ENCODE measurements around the gene TRIM27.
"Not testable (repeated sequence)": the region's sequence is repeated elsewhere in the genome, so short reads cannot be mapped to it uniquely, and the experiment has no call there.

The TRIM27 gene

DNA sequence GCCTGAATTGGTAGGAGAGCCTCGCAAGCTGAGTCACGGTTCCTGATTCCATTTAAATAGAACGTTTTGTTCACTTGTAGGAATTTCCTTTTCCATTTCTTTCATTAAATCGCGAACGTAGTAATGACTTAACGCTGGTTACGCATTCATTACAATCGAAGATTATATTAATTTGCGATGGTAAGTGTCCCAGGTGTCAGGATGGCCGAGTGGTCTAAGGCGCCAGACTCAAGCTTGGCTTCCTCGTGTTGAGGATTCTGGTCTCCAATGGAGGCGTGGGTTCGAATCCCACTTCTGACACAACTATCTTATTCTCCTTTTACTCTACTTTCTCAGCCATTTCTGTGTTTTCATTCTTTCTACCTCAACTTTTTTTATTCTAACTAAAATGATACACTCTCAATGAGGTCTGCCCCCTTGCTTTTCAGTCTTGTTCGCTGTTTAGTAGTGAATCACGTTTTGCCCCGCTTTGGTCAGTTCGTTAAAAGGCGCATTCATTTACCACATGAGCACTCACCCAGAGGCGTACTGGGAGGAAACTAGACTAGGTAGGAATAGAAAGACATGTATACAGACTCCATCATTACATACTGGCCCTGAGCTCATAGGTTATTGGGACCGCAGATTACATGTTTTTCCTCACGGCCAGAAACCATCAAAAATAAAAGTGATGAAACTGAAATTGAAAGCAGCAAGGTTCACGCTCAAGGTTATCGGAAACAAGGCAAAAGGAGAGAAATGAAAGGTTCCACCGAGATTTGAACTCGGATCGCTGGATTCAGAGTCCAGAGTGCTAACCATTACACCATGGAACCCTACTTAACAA, 17.3 kb upstream of the TRIM27 start:
- Histone ChIP-seq H3K27me3 (ENCODE audit: low read depth, low read length) (no peaks in the 10 kb centered on the region), H3K36me3 (ENCODE audit: control insufficient read depth in 1 of 2, insufficient read depth in 2 of 2, low read length in 2 of 2) (no peaks in the 10 kb centered on the region), H3K4me3 (ENCODE audit: low read depth in 1 of 2, low read length in 2 of 2) (peak overlapping the region; percentile 77 to 92), H3K9me3 (ENCODE audit: control insufficient read depth in 1 of 2, low read length in 2 of 2) (no peaks in the 10 kb centered on the region), H3K27ac (ENCODE audit: low read length) (peak overlapping the region; percentile 93), H3K4me1 (ENCODE audit: control insufficient read depth in 1 of 2, insufficient read depth in 2 of 2, low read length in 2 of 2) (peaks cover 3 to 12% of the 10 kb centered on the region in 2 donors)

DNA sequence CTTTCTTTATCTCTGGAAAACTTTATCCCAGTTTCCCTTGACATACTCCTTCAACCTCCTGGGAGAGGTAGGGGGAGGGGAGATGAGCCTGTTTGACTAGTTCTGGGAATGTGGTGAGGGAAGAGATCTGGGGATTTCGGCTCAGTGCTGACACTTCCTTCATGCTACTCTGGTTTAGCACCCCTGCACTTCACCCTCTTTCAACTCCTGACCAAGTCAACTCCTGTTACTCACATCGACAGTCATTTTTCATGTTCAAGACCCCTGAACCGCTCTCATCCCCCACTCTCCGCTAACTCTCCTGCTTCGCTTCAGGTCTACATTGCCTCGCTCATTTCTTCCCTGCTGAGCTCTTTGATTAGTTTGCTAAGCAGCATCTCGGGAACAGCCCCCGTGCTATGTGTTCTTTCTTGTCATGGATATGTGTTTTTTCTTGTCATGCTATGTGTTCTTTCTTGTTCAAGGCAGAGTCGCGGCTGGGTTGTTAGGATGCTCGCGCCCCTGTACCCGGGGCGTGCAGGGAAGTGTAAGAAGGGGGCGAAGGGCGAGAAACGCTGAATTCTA, 16.6 kb upstream of the TRIM27 start:
- Histone ChIP-seq H3K9me3 (ENCODE audit: control insufficient read depth in 1 of 2, low read length in 2 of 2) (no peaks in the 10 kb centered on the region), H3K27ac (ENCODE audit: low read length) (peak overlapping the region; percentile 93), H3K4me3 (ENCODE audit: low read depth in 1 of 2, low read length in 2 of 2) (peak overlapping the region; percentile 77 to 92), H3K27me3 (ENCODE audit: low read depth, low read length) (no peaks in the 10 kb centered on the region), H3K4me1 (ENCODE audit: control insufficient read depth in 1 of 2, insufficient read depth in 2 of 2, low read length in 2 of 2) (peaks cover 3 to 12% of the 10 kb centered on the region in 2 donors), H3K36me3 (ENCODE audit: control insufficient read depth in 1 of 2, insufficient read depth in 2 of 2, low read length in 2 of 2) (no peaks in the 10 kb centered on the region)

DNA sequence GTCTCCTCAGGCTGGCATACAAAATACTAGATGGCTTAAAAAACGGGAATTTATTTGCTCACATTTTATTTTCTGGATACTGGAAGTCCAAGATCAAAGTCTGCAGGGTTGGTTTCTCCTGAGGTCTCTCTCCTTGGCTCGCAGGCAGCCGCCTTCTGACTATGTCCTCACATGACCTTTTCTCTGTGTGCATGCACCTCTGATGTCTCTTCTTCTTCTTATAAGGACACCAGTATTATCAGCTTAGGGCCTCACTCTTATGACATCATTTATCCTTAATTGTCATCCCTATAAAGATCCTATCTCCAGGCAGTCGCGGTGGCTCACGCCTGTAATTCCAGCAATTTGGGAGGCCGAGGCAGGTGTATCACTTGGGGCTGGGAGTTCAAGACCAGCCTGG, 9.3 kb upstream of the TRIM27 start:
- Histone ChIP-seq H3K9me3 (ENCODE audit: control insufficient read depth in 1 of 2, low read length in 2 of 2) (no peaks in the 10 kb centered on the region), H3K36me3 (ENCODE audit: control insufficient read depth in 1 of 2, insufficient read depth in 2 of 2, low read length in 2 of 2) (no peaks in the 10 kb centered on the region), H3K27me3 (ENCODE audit: low read depth, low read length) (no peaks in the 10 kb centered on the region), H3K4me3 (ENCODE audit: low read depth in 1 of 2, low read length in 2 of 2) (no peak overlapping the region), H3K27ac (ENCODE audit: low read length) (no peak overlapping the region), H3K4me1 (ENCODE audit: control insufficient read depth in 1 of 2, insufficient read depth in 2 of 2, low read length in 2 of 2) (no peaks in the 10 kb centered on the region)

DNA sequence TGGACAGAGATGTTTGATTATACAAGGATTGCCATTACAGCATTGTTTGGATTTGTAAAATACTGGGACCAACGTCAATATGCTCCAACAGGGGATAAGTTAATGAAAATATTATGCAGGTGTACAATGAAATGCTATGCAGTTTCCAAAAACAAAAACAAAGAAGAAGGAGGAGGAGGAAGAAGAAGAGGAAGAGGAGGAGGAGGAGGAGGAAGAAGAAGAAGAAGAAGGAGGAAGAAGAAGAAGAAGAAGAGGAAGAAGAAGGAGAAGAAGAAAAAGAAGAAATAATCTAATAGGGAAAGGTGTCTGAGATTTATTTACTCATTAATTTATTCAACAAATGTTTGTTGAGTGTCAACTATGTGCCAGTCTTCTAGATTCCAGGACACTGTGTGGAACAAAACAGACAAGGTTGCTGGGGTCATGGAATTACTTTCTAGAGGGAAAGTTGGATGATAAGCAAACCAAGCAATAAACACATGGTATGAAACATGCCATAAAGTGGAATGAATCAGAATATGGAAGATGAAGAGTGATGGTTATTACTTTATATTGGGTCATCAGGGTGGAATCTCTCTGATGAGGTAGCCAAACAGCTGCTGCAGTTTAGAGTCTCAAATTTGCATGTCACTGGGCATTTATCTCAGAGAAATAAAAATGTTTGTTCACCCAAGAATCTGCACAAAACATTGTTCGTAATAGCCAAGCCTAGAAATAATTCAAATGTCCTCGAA, 6.3 kb upstream of the TRIM27 start:
- no peak overlapping the region for H3K4me3 ChIP-seq (ENCODE audit: low read depth in 1 of 2, low read length in 2 of 2)
- H3K36me3 ChIP-seq (ENCODE audit: control insufficient read depth in 1 of 2, insufficient read depth in 2 of 2, low read length in 2 of 2) = no peaks in the 10 kb centered on the region
- no peak overlapping the region for H3K27ac ChIP-seq (ENCODE audit: low read length)
- no peaks in the 10 kb centered on the region for H3K4me1 ChIP-seq (ENCODE audit: control insufficient read depth in 1 of 2, insufficient read depth in 2 of 2, low read length in 2 of 2)
- H3K27me3 ChIP-seq (ENCODE audit: low read depth, low read length) = no peaks in the 10 kb centered on the region
- no peaks in the 10 kb centered on the region for H3K9me3 ChIP-seq (ENCODE audit: control insufficient read depth in 1 of 2, low read length in 2 of 2)

DNA sequence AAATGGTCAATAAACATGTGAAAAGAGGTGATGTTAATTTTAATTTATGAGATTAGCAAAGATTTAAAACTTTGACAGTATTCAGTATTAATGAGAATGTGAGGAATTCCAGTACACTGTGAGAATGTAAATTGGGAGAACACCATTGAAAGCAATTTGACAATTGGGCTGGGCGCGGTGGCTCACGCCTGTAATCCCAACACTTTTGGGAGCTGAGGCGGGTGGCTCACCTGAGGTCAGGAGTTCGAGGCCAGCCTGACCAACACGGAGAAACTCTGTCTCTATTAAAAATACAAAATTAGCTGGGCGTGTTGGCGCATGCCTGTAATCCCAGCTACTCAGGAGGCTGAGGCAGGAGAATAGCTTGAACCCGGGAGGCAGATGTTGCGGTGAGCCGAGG, 5.6 kb upstream of the TRIM27 start:
- H3K27ac ChIP-seq (ENCODE audit: low read length); H3K9me3 ChIP-seq (ENCODE audit: control insufficient read depth in 1 of 2, low read length in 2 of 2); H3K4me1 ChIP-seq (ENCODE audit: control insufficient read depth in 1 of 2, insufficient read depth in 2 of 2, low read length in 2 of 2); H3K27me3 ChIP-seq (ENCODE audit: low read depth, low read length); H3K4me3 ChIP-seq (ENCODE audit: low read depth in 1 of 2, low read length in 2 of 2); H3K36me3 ChIP-seq (ENCODE audit: control insufficient read depth in 1 of 2, insufficient read depth in 2 of 2, low read length in 2 of 2): not testable (repeated sequence)

DNA sequence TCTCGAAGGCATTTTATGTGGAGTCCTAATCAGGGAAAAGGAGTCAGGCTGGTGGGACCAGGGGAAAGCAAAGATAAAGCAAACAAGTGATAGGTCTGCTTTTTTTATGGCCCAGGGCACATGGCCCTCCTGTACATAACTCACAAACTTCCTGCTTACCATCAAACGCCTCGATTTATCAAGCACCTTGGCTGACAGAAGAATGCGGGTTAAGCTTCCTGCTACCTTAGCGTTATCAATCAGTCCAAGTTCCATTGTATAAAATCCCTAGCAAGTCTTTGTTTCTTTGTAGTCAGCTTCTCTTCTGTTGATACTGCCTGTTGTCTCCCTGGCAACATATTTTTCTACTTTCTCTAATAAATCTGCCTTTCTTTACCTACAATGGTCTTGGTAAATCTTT, 4.1 kb upstream of the TRIM27 start:
- H3K9me3 ChIP-seq (ENCODE audit: control insufficient read depth in 1 of 2, low read length in 2 of 2) = no peaks in the 10 kb centered on the region
- no peak overlapping the region for H3K27ac ChIP-seq (ENCODE audit: low read length)

DNA sequence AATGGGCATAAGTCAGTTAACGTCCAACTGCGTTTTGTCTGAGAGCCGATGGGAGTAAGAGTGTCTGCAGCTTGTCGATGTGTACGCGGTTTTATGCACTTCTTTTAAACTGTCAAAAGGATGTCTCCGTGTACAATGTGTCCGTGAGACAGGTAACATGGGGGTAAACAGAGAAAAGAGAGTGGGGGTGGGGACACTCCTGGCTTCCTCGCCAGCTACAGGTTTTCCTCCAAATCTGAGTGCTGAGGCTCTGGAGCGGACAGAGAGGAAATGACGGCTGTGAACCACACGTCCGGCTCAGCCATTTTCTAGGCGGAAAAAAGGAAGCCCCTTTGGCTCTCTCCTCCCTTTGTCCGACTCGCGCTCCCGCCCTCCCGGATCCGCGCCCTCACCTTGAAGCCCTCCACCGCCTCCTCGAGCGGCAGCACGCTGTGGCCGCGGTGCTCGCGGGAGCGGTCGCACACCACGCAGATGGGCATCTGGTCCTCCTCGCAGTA, 916 bp downstream of the TRIM27 start:
- Histone ChIP-seq H3K4me1 (ENCODE audit: control insufficient read depth in 1 of 2, insufficient read depth in 2 of 2, low read length in 2 of 2) (peaks cover 6 to 11% of the 10 kb centered on the region in 2 donors), H3K27ac (ENCODE audit: low read length) (peak overlapping the region; percentile 94), H3K27me3 (ENCODE audit: low read depth, low read length) (no peaks in the 10 kb centered on the region), H3K4me3 (ENCODE audit: low read depth in 1 of 2, low read length in 2 of 2) (peak overlapping the region; percentile 84 to 99), H3K36me3 (ENCODE audit: control insufficient read depth in 1 of 2, insufficient read depth in 2 of 2, low read length in 2 of 2) (peaks cover 26 to 34% of the 10 kb centered on the region in 2 donors), H3K9me3 (ENCODE audit: control insufficient read depth in 1 of 2, low read length in 2 of 2) (no peaks in the 10 kb centered on the region)

More for the DNA sequence above, 4.1 kb upstream of the TRIM27 start:
- no peaks in the 10 kb centered on the region for H3K27me3 ChIP-seq (ENCODE audit: low read depth, low read length)
- H3K36me3 ChIP-seq (ENCODE audit: control insufficient read depth in 1 of 2, insufficient read depth in 2 of 2, low read length in 2 of 2) = no peaks in the 10 kb centered on the region
- H3K4me3 ChIP-seq (ENCODE audit: low read depth in 1 of 2, low read length in 2 of 2) = no peak overlapping the region
- peaks cover 0 to under 1% of the 10 kb centered on the region in 2 donors for H3K4me1 ChIP-seq (ENCODE audit: control insufficient read depth in 1 of 2, insufficient read depth in 2 of 2, low read length in 2 of 2)

DNA sequence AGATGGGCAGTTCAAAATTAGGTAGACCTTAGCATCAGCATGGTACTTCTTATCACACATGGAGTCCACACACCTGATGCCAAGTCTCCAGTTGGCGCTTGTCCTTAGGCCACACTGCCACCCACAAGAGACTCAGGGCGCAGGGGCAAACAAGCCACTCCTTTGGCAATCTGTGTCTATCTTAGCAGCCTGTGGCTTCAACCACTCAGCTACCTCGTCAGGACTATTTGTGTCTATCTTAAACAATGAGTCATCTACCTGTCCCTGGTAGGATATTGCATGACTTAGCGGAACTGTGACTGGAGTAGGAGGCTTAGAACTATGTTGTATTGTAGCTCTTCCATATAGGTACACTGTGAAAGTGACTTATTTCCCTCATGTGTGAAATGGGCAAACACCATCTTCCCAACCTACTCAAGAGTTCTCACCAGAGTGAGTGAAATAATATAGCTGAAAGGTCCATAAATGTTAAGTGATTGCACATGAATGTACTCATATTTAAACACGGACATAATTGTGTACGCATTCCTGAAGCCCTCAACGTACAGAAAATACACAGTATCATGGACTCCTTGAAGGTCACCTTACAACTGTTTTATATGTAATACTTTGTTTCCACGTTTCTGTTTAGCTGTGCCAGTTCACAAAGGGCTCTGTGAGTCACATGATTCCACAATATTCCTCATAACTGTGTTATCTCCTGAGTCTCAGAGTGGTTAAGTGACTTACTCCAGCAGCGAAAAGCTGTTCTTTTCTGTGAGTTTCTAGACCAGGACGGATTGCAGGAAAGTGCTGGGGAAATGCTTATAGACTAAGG, 1.6 kb downstream of the TRIM27 start:
- Histone ChIP-seq H3K4me3 (ENCODE audit: low read depth in 1 of 2, low read length in 2 of 2) (peak overlapping the region; percentile 84 to 99), H3K9me3 (ENCODE audit: control insufficient read depth in 1 of 2, low read length in 2 of 2) (no peaks in the 10 kb centered on the region), H3K36me3 (ENCODE audit: control insufficient read depth in 1 of 2, insufficient read depth in 2 of 2, low read length in 2 of 2) (peaks cover 26 to 39% of the 10 kb centered on the region in 2 donors), H3K27me3 (ENCODE audit: low read depth, low read length) (no peaks in the 10 kb centered on the region), H3K4me1 (ENCODE audit: control insufficient read depth in 1 of 2, insufficient read depth in 2 of 2, low read length in 2 of 2) (peaks cover 6 to 11% of the 10 kb centered on the region in 2 donors), H3K27ac (ENCODE audit: low read length) (peak overlapping the region; percentile 94)

DNA sequence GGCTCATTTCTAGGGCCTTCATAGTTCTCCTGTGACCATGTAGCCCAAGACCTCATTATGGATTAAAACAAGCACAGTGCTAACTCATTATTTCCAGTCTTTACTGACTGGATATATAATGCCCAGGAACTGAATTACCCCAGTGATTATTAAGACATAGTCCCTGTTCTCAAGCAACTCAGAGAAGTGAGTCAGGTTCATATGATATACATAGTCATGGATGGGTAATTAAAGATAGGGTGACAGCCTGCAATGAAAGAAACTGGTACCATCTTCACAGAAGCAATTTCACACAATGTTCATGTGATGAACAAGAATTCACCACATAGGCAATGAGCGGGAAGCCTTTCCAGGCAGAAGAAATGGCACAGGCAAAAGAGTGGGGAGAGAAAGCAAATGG, 3.5 kb downstream of the TRIM27 start:
- Histone ChIP-seq H3K4me1 (ENCODE audit: control insufficient read depth in 1 of 2, insufficient read depth in 2 of 2, low read length in 2 of 2) (peaks cover 6 to 11% of the 10 kb centered on the region in 2 donors), H3K27me3 (ENCODE audit: low read depth, low read length) (no peaks in the 10 kb centered on the region), H3K4me3 (ENCODE audit: low read depth in 1 of 2, low read length in 2 of 2) (no peak overlapping the region), H3K36me3 (ENCODE audit: control insufficient read depth in 1 of 2, insufficient read depth in 2 of 2, low read length in 2 of 2) (peaks cover 30 to 51% of the 10 kb centered on the region in 2 donors), H3K27ac (ENCODE audit: low read length) (no peak overlapping the region), H3K9me3 (ENCODE audit: control insufficient read depth in 1 of 2, low read length in 2 of 2) (no peaks in the 10 kb centered on the region)

DNA sequence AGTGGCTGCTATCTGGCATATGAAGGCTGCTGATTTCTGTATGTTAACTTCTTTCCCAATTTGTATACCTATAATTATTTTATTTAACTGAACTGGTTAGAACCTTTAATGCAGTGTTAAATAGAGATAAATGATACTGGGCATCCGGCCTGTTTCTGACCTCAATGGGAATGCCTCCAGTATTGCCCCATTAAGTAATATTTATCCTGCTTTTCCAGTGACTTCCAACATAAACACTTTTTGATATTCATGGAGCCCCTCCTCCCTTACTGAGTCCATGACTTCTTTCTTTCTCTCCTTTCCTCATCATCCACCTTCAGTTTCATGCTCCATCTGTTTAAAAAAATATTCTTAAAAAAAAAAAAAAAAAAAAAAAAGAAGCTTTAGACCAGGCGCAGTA, 8.8 kb downstream of the TRIM27 start:
- H3K27me3 ChIP-seq (ENCODE audit: low read depth, low read length) = no peaks in the 10 kb centered on the region
- H3K9me3 ChIP-seq (ENCODE audit: control insufficient read depth in 1 of 2, low read length in 2 of 2) = no peaks in the 10 kb centered on the region
- no peak overlapping the region for H3K27ac ChIP-seq (ENCODE audit: low read length)
- H3K4me3 ChIP-seq (ENCODE audit: low read depth in 1 of 2, low read length in 2 of 2) = no peak overlapping the region
- H3K4me1 ChIP-seq (ENCODE audit: control insufficient read depth in 1 of 2, insufficient read depth in 2 of 2, low read length in 2 of 2) = no peaks in the 10 kb centered on the region
- H3K36me3 ChIP-seq (ENCODE audit: control insufficient read depth in 1 of 2, insufficient read depth in 2 of 2, low read length in 2 of 2) = peaks cover 28 to 61% of the 10 kb centered on the region in 2 donors

Measured in muscle layer of duodenum (tissue), 2 donors.